ENCODE data around the gene PCNX2.

Gene PCNX2

GRCh38 chr1:233230011-233230410 is 65.5 kb downstream of the PCNX2 start:
- Histone ChIP-seq H3K4me3 (ENCODE audit: low read depth, low read length) (no peak overlapping the region), H3K27me3 (replicated peaks) (no peaks in the 10 kb centered on the region), H3K27ac (no peak overlapping the region), H3K36me3 (replicated peaks) (peaks cover 2% of the 10 kb centered on the region)
- no peak for DNase-seq
- in situ Hi-C loops (cut with HindIII; ENCODE audit: low pct_ligation_motif_present, low sequenced_read_pairs), result no loop called here
- TF ChIP-seq CTCF (IDR thresholded peaks at IDR 0.05; ENCODE audit: low read depth, low read length, missing control alignments), result no peak

- Histone ChIP-seq H3K4me3 (ENCODE audit: low read depth, low read length) (no peak overlapping the region), H3K27ac (no peak overlapping the region), H3K27me3 (replicated peaks) (no peaks in the 10 kb centered on the region), H3K36me3 (replicated peaks) (peaks cover 2% of the 10 kb centered on the region)
- DNase-seq, result no peak
- in situ Hi-C loops (cut with HindIII; ENCODE audit: low pct_ligation_motif_present, low sequenced_read_pairs), result no loop called here
- no peak for TF ChIP-seq CTCF (IDR thresholded peaks at IDR 0.05; ENCODE audit: low read depth, low read length, missing control alignments)
Observed at GRCh38 chr1:233229288-233229687, 66.2 kb downstream of the PCNX2 start.

GRCh38 chr1:233227930-233228465 is 67.5 kb downstream of the PCNX2 start:
- no peak for TF ChIP-seq CTCF (IDR thresholded peaks at IDR 0.05; ENCODE audit: low read depth, low read length, missing control alignments)
- in situ Hi-C loops (cut with HindIII; ENCODE audit: low pct_ligation_motif_present, low sequenced_read_pairs), result no loop called here

GRCh38 chr1:233224311-233224710 is 71.2 kb downstream of the PCNX2 start:
- peak; percentile 9 for DNase-seq
- Histone ChIP-seq H3K36me3 (replicated peaks) (peaks cover 2% of the 10 kb centered on the region), H3K27me3 (replicated peaks) (no peaks in the 10 kb centered on the region), H3K27ac (no peak overlapping the region), H3K4me3 (ENCODE audit: low read depth, low read length) (no peak overlapping the region)
- in situ Hi-C loops (cut with HindIII; ENCODE audit: low pct_ligation_motif_present, low sequenced_read_pairs), result no loop called here
- TF ChIP-seq CTCF (IDR thresholded peaks at IDR 0.05; ENCODE audit: low read depth, low read length, missing control alignments), result no peak

More at GRCh38 chr1:233227930-233228465, 67.5 kb downstream of the PCNX2 start:
- H3K4me3 ChIP-seq (ENCODE audit: low read depth, low read length), result no peak overlapping the region
- H3K27ac ChIP-seq, result no peak overlapping the region
- H3K27me3 ChIP-seq (replicated peaks), result no peaks in the 10 kb centered on the region
- peaks cover 2% of the 10 kb centered on the region for H3K36me3 ChIP-seq (replicated peaks)
- DNase-seq, result no peak

- Histone ChIP-seq H3K27me3 (replicated peaks) (no peaks in the 10 kb centered on the region), H3K36me3 (replicated peaks) (no peaks in the 10 kb centered on the region), H3K27ac (no peak overlapping the region), H3K4me3 (ENCODE audit: low read depth, low read length) (no peak overlapping the region)
- in situ Hi-C loops (cut with HindIII; ENCODE audit: low pct_ligation_motif_present, low sequenced_read_pairs), result no loop called here
- DNase-seq, result no peak
- TF ChIP-seq CTCF (IDR thresholded peaks at IDR 0.05; ENCODE audit: low read depth, low read length, missing control alignments), result no peak
Observed at GRCh38 chr1:233217832-233218231, 77.7 kb downstream of the PCNX2 start.

- Histone ChIP-seq H3K27me3 (replicated peaks) (no peaks in the 10 kb centered on the region), H3K36me3 (replicated peaks) (no peaks in the 10 kb centered on the region), H3K4me3 (ENCODE audit: low read depth, low read length) (no peak overlapping the region), H3K27ac (no peak overlapping the region)
- in situ Hi-C loops (cut with HindIII; ENCODE audit: low pct_ligation_motif_present, low sequenced_read_pairs), result no loop called here
- no peak for DNase-seq
- no peak for TF ChIP-seq CTCF (IDR thresholded peaks at IDR 0.05; ENCODE audit: low read depth, low read length, missing control alignments)
Observed at GRCh38 chr1:233216009-233216408, 79.5 kb downstream of the PCNX2 start.
